Measurements from ENCODE around the gene CD22.

- no peak for TF ChIP-seq CTCF (IDR thresholded peaks at IDR 0.05; ENCODE audit: insufficient read depth, low read length, poor library complexity, severe bottlenecking)
- no peak for TF ChIP-seq EZH2phosphoT487 (conservative IDR thresholded peaks at IDR 0.05; ENCODE audit: low read length)
Observed at GRCh38 chr19:35375505-35376307, 46.7 kb downstream of the CD22 start.

Measured in SU-DHL-6 (cell line).